HEK293 (cell line): ENCODE results near the gene RAMP3.
A peak's percentile ranks its signal among the peaks of the same experiment; 100 is the strongest.

Source experiments
- CTCF ChIA-PET: fragments of 350-600 bp; formaldehyde crosslinking; extraction: SDS; loops from one replicate; lab custom pipeline; 2021; ENCODE audit warnings: antibody characterized with exemption; lab: Yijun Ruan, JAX
- POLR2A ChIA-PET: fragments of 300-600 bp; formaldehyde crosslinking; extraction: SDS; loops from one replicate; lab custom pipeline; 2020; ENCODE audit warnings: antibody characterized with exemption, inconsistent platforms; lab: Yijun Ruan, JAX
- H3K27ac ChIP-seq: fragments of 200-500 bp; sonication (Bioruptor generic); 2 replicates; pipeline ENCODE4 v1.5.1; 2014; ENCODE audit warnings: low read depth, low read length, control low read depth, inconsistent platforms; ENCODE audit errors: extremely low read depth
- H3K36me3 ChIP-seq, 2 experiments: fragments of 200-500 bp in 1 of 2; sonication (Bioruptor generic) in 1 of 2; 1 replicate in 1 of 2; 2 replicates in 1 of 2; pipeline ENCODE4 v1.5.1; 2014 to 2017; ENCODE audit warnings: inconsistent platforms in 2 of 2, low read length in 2 of 2; ENCODE audit not compliant: control insufficient read depth in 2 of 2, insufficient read depth in 1 of 2
- H3K4me1 ChIP-seq: fragments of 200-500 bp; sonication (Bioruptor generic); 2 replicates; pipeline ENCODE4 v1.5.1; 2014; ENCODE audit warnings: mild to moderate bottlenecking, low read length, inconsistent platforms; ENCODE audit not compliant: control insufficient read depth, insufficient read depth
- H3K4me3 ChIP-seq: 2 replicates; pipeline ENCODE4 v1.5.1; 2011; ENCODE audit warnings: low read depth, mild to moderate bottlenecking, control low read depth, low read length, moderate library complexity
- H3K9me3 ChIP-seq: fragments of 200-500 bp; sonication (Bioruptor generic); 2 replicates; pipeline ENCODE4 v1.5.1; 2014; ENCODE audit warnings: low read depth, low read length, inconsistent platforms; ENCODE audit not compliant: control insufficient read depth, insufficient read depth
- EGR2 ChIP-seq: fragments of 450-650 bp; formaldehyde crosslinking; IDR thresholded peaks from 2 replicates; pipeline ENCODE4 v1.5.1; 2016; ENCODE audit warnings: low read depth, missing biosample characterization, missing genetic modification characterization
- KLF8 ChIP-seq: fragments of 450-650 bp; formaldehyde crosslinking; IDR thresholded peaks from 2 replicates; pipeline ENCODE4 v1.5.1; 2016; ENCODE audit warnings: missing biosample characterization, missing genetic modification characterization
- MYNN ChIP-seq: fragments of 450-650 bp; formaldehyde crosslinking; IDR thresholded peaks from 2 replicates; pipeline ENCODE4 v1.5.1; 2016; ENCODE audit warnings: missing biosample characterization, missing genetic modification characterization, borderline replicate concordance
- SCRT1 ChIP-seq: fragments of 450-650 bp; formaldehyde crosslinking; IDR thresholded peaks from 2 replicates; pipeline ENCODE4 v1.5.1; 2016; ENCODE audit warnings: missing biosample characterization, missing genetic modification characterization, borderline replicate concordance
- SP3 ChIP-seq: fragments of 450-650 bp; formaldehyde crosslinking; IDR thresholded peaks from 2 replicates; pipeline ENCODE4 v1.5.1; 2016; ENCODE audit warnings: missing biosample characterization, missing genetic modification characterization
- SP7 ChIP-seq: fragments of 450-650 bp; formaldehyde crosslinking; IDR thresholded peaks from 2 replicates; pipeline ENCODE4 v1.5.1; 2016; ENCODE audit warnings: missing biosample characterization, missing genetic modification characterization
- ZFHX2 ChIP-seq: fragments of 450-650 bp; formaldehyde crosslinking; conservative IDR thresholded peaks from 2 replicates; pipeline ENCODE4 v1.5.1; 2016; ENCODE audit warnings: missing biosample characterization, missing genetic modification characterization
- ZNF140 ChIP-seq: fragments of 450-650 bp; formaldehyde crosslinking; IDR thresholded peaks from 2 replicates; pipeline ENCODE4 v1.5.1; 2016; ENCODE audit warnings: missing biosample characterization, missing genetic modification characterization
- ZNF155 ChIP-seq: fragments of 450-650 bp; formaldehyde crosslinking; IDR thresholded peaks from 2 replicates; pipeline ENCODE4 v1.5.1; 2016; ENCODE audit warnings: missing biosample characterization, missing genetic modification characterization
- ZNF214 ChIP-seq: fragments of 450-650 bp; formaldehyde crosslinking; IDR thresholded peaks from 2 replicates; pipeline ENCODE4 v1.5.1; 2017; ENCODE audit warnings: missing biosample characterization, mild to moderate bottlenecking, missing genetic modification characterization, borderline replicate concordance
- ZNF311 ChIP-seq: fragments of 450-650 bp; formaldehyde crosslinking; IDR thresholded peaks from 2 replicates; pipeline ENCODE4 v1.5.1; 2017; ENCODE audit warnings: missing biosample characterization, missing genetic modification characterization, borderline replicate concordance
- ZNF423 ChIP-seq: fragments of 450-650 bp; formaldehyde crosslinking; IDR thresholded peaks from 2 replicates; pipeline ENCODE4 v1.5.1; 2016; ENCODE audit warnings: missing biosample characterization, missing genetic modification characterization
- ZNF426 ChIP-seq: fragments of 450-650 bp; formaldehyde crosslinking; IDR thresholded peaks from 2 replicates; pipeline ENCODE4 v1.5.1; 2017; ENCODE audit warnings: missing biosample characterization, missing genetic modification characterization, mild to moderate bottlenecking, inconsistent platforms, moderate library complexity
- ZNF548 ChIP-seq: fragments of 450-650 bp; formaldehyde crosslinking; IDR thresholded peaks from 2 replicates; pipeline ENCODE4 v1.5.1; 2016; ENCODE audit warnings: missing biosample characterization, missing genetic modification characterization
- ZNF571 ChIP-seq: fragments of 450-650 bp; formaldehyde crosslinking; IDR thresholded peaks from 2 replicates; pipeline ENCODE4 v1.5.0; 2017; ENCODE audit warnings: missing biosample characterization, missing genetic modification characterization
- ZNF658 ChIP-seq: fragments of 450-650 bp; formaldehyde crosslinking; IDR thresholded peaks from 2 replicates; pipeline ENCODE4; 2016; ENCODE audit warnings: missing biosample characterization, missing genetic modification characterization
- ZNF707 ChIP-seq: fragments of 450-650 bp; formaldehyde crosslinking; IDR thresholded peaks from 2 replicates; pipeline ENCODE4 v1.5.1; 2016; ENCODE audit warnings: missing biosample characterization, missing genetic modification characterization
- ZSCAN23 ChIP-seq: fragments of 450-650 bp; formaldehyde crosslinking; IDR thresholded peaks from 2 replicates; pipeline ENCODE4 v1.5.1; 2016; ENCODE audit warnings: missing biosample characterization, missing genetic modification characterization
- TF ChIP-seq, protein P1 (sequence below): fragments of 450-650 bp; formaldehyde crosslinking; conservative IDR thresholded peaks from 2 replicates; pipeline ENCODE4 v1.5.1; 2016; ENCODE audit warnings: low read depth, missing biosample characterization, missing genetic modification characterization
- TF ChIP-seq, protein P2 (sequence below): fragments of 450-650 bp; formaldehyde crosslinking; IDR thresholded peaks from 2 replicates; pipeline ENCODE4 v1.5.1; 2016; ENCODE audit warnings: missing biosample characterization, missing genetic modification characterization
- TF ChIP-seq, protein P3 (sequence below): fragments of 450-650 bp; formaldehyde crosslinking; IDR thresholded peaks from 2 replicates; pipeline ENCODE4 v1.5.1; 2017; ENCODE audit warnings: missing biosample characterization, missing genetic modification characterization
- TF ChIP-seq, protein P4 (sequence below): fragments of 450-650 bp; formaldehyde crosslinking; IDR thresholded peaks from 2 replicates; pipeline ENCODE4 v1.5.1; 2016; ENCODE audit warnings: missing biosample characterization, missing genetic modification characterization

RAMP3 gene

DNA sequence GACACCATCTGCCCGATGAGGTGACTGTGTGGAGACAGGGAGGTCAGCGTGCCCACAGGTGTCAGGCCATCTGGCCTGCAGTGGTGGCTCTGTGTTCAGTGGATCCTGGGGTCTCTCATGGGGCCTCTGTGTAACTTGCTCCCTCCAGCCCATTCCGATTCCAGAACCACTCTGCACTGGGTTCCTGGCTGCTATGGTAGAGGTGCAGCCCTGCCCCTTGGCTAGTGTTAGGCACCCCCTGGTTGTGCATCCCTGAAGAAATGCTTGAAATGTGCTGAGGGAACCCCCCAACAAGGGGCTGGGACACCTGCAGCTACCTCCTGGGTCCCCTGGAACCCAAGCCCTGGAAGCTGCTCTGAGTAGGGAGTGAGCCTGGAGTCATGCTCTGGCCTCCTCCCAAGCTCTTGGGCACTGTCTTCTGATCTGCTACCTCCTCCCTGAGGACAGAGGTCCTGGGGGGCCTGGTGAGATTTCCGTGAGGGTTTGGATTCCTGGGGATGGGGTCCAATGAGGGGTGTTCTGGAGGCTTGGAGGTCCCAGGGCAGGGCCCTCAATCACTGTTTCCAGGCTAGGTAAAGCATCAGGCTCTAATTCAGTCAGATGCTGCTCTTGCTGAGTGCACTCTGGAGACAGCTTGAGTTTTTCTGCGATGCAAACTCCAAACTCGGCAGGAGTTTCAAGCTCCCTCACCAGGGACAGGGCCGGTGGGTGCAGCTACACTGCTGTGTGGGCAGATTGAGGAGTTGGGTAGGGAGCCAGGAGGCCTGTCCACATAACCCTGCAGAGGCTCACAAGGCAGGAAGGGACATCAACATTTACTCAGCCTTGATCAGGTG lies 27.7 kb downstream of the RAMP3 start:
- no peak overlapping the region for H3K4me3 ChIP-seq
- ChIA-PET POLR2A (no interaction called here), CTCF (no interaction called here)
- no peaks in the 10 kb centered on the region for H3K4me1 ChIP-seq
- no peak overlapping the region for H3K27ac ChIP-seq
- TF ChIP-seq, protein P1, sequence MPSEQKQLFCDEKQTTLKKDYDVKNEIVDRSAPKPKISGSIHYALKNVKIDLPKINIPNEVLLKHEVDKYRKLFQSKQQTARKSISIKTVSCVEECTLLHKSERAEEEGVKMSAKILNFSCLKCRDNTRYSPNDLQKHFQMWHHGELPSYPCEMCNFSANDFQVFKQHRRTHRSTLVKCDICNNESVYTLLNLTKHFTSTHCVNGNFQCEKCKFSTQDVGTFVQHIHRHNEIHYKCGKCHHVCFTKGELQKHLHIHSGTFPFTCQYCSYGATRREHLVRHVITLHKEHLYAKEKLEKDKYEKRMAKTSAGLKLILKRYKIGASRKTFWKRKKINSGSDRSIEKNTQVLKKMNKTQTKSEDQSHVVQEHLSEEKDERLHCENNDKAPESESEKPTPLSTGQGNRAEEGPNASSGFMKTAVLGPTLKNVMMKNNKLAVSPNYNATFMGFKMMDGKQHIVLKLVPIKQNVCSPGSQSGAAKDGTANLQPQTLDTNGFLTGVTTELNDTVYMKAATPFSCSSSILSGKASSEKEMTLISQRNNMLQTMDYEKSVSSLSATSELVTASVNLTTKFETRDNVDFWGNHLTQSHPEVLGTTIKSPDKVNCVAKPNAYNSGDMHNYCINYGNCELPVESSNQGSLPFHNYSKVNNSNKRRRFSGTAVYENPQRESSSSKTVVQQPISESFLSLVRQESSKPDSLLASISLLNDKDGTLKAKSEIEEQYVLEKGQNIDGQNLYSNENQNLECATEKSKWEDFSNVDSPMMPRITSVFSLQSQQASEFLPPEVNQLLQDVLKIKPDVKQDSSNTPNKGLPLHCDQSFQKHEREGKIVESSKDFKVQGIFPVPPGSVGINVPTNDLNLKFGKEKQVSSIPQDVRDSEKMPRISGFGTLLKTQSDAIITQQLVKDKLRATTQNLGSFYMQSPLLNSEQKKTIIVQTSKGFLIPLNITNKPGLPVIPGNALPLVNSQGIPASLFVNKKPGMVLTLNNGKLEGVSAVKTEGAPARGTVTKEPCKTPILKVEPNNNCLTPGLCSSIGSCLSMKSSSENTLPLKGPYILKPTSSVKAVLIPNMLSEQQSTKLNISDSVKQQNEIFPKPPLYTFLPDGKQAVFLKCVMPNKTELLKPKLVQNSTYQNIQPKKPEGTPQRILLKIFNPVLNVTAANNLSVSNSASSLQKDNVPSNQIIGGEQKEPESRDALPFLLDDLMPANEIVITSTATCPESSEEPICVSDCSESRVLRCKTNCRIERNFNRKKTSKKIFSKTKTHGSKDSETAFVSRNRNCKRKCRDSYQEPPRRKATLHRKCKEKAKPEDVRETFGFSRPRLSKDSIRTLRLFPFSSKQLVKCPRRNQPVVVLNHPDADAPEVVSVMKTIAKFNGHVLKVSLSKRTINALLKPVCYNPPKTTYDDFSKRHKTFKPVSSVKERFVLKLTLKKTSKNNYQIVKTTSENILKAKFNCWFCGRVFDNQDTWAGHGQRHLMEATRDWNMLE: no peak
- TF ChIP-seq ZNF155 (no peak), ZNF426 (tag by site-specific recombination) (no peak), SP3 (tag by site-specific recombination) (no peak), ZNF214 (no peak), ZNF548 (tag by site-specific recombination) (no peak), ZNF423 (tag by site-specific recombination) (no peak), MYNN (tag by site-specific recombination) (no peak), SP7 (tag by site-specific recombination) (no peak)
- TF ChIP-seq, protein P2, sequence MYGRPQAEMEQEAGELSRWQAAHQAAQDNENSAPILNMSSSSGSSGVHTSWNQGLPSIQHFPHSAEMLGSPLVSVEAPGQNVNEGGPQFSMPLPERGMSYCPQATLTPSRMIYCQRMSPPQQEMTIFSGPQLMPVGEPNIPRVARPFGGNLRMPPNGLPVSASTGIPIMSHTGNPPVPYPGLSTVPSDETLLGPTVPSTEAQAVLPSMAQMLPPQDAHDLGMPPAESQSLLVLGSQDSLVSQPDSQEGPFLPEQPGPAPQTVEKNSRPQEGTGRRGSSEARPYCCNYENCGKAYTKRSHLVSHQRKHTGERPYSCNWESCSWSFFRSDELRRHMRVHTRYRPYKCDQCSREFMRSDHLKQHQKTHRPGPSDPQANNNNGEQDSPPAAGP (tag by site-specific recombination): no peak
- TF ChIP-seq, protein P3, sequence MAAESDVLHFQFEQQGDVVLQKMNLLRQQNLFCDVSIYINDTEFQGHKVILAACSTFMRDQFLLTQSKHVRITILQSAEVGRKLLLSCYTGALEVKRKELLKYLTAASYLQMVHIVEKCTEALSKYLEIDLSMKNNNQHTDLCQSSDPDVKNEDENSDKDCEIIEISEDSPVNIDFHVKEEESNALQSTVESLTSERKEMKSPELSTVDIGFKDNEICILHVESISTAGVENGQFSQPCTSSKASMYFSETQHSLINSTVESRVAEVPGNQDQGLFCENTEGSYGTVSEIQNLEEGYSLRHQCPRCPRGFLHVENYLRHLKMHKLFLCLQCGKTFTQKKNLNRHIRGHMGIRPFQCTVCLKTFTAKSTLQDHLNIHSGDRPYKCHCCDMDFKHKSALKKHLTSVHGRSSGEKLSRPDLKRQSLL (tag by site-specific recombination): no peak
- H3K36me3 ChIP-seq: no peaks in the 10 kb centered on the region
- no peaks in the 10 kb centered on the region for H3K9me3 ChIP-seq

DNA sequence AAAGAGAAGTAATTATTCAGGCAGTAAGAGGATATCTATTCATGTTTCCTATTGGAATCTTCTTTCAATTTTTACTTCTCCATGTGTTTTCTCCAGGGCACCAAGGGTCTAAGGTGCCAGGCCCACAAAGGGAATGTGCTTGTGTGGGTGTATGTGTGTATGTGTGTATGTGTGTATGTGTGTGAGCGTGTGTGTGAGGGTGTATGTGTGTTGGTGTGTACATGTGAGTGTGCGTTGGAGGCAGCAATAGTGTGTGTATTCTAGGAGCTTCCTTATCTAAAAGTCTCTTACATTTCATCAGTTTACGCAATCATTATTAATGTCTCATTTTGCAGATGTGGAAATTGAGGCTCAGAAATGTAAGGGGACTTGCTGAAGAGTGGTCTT lies 28.3 kb downstream of the RAMP3 start:
- POLR2A ChIA-PET: no interaction called here
- Histone ChIP-seq H3K4me1 (no peaks in the 10 kb centered on the region), H3K9me3 (no peaks in the 10 kb centered on the region), H3K4me3 (no peak overlapping the region), H3K36me3 (no peaks in the 10 kb centered on the region)
- CTCF ChIA-PET: no interaction called here
- TF ChIP-seq EGR2 (tag by site-specific recombination): peak; percentile 56
- no peak for TF ChIP-seq ZSCAN23 (tag by site-specific recombination)
- TF ChIP-seq ZNF571 (tag by site-specific recombination): no peak
- TF ChIP-seq, protein P4, sequence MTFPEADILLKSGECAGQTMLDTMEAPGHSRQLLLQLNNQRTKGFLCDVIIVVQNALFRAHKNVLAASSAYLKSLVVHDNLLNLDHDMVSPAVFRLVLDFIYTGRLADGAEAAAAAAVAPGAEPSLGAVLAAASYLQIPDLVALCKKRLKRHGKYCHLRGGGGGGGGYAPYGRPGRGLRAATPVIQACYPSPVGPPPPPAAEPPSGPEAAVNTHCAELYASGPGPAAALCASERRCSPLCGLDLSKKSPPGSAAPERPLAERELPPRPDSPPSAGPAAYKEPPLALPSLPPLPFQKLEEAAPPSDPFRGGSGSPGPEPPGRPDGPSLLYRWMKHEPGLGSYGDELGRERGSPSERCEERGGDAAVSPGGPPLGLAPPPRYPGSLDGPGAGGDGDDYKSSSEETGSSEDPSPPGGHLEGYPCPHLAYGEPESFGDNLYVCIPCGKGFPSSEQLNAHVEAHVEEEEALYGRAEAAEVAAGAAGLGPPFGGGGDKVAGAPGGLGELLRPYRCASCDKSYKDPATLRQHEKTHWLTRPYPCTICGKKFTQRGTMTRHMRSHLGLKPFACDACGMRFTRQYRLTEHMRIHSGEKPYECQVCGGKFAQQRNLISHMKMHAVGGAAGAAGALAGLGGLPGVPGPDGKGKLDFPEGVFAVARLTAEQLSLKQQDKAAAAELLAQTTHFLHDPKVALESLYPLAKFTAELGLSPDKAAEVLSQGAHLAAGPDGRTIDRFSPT (tag by site-specific recombination): no peak
- no peak for TF ChIP-seq ZNF311 (tag by site-specific recombination)
- no peak for TF ChIP-seq ZNF707
- no peak for TF ChIP-seq SCRT1 (tag by site-specific recombination)
- peak; percentile 65 for TF ChIP-seq ZFHX2 (tag by site-specific recombination)
- TF ChIP-seq KLF8 (tag by site-specific recombination): no peak
- no peak for TF ChIP-seq ZNF140 (tag by site-specific recombination)
- no peak for TF ChIP-seq ZNF658
- TF ChIP-seq, all 188 proteins: peak for 2
- no peak overlapping the region for H3K27ac ChIP-seq
